Measurements from ENCODE around the gene RNF13.
A peak's percentile ranks its signal among the peaks of the same experiment; 100 is the strongest.

DNA sequence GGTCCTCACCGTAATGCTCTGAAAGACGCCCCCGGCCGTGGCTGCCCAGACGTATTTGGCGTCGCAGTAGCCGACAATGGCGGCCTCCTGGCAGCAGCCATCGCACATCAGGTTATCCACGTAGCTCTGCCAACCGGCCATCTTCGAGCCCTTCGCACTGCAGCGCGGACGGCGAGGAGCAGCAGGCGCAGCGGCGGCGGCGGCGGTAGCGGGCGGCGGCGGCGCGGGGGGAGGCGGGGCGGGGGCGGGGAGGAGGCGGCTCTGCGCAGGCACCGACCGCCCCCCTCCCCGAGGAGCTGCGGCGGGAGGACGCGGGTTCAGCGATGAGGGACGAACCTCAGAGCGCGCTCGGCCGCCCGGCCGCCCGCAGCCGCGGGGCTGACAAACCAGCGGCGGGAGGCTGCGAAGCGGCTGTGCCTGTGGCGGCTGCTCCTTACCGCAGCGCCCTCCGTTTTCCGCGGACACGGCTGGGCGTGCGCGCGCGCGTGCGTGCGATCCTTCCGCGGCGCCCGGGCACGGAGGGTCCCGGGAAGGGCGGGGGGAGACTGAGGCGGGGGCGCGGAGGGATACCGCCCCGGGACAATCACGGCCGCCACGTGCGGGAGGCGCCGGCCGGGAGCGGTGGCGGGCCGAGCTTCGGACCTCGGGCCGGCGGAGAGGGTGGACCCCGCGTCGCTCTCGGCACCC lies 157.8 kb downstream of the RNF13 start, which contains the start of gene PFN2:
- TF ChIP-seq, protein P1, sequence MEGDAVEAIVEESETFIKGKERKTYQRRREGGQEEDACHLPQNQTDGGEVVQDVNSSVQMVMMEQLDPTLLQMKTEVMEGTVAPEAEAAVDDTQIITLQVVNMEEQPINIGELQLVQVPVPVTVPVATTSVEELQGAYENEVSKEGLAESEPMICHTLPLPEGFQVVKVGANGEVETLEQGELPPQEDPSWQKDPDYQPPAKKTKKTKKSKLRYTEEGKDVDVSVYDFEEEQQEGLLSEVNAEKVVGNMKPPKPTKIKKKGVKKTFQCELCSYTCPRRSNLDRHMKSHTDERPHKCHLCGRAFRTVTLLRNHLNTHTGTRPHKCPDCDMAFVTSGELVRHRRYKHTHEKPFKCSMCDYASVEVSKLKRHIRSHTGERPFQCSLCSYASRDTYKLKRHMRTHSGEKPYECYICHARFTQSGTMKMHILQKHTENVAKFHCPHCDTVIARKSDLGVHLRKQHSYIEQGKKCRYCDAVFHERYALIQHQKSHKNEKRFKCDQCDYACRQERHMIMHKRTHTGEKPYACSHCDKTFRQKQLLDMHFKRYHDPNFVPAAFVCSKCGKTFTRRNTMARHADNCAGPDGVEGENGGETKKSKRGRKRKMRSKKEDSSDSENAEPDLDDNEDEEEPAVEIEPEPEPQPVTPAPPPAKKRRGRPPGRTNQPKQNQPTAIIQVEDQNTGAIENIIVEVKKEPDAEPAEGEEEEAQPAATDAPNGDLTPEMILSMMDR (IDR thresholded peaks at IDR 0.05; ENCODE audit: extremely low read depth in 1 of 2, insufficient read depth in 1 of 2, low read depth in 1 of 2, low read length in 2 of 2): no peak
- TF ChIP-seq POLR2AphosphoS5 (IDR thresholded peaks at IDR 0.05; ENCODE audit: insufficient read depth, low read depth, low read length): peak; percentile 64
- TF ChIP-seq, protein P2, sequence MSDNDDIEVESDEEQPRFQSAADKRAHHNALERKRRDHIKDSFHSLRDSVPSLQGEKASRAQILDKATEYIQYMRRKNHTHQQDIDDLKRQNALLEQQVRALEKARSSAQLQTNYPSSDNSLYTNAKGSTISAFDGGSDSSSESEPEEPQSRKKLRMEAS (IDR thresholded peaks at IDR 0.05; ENCODE audit: insufficient read depth, insufficient read length): no peak
- TF ChIP-seq FOS (IDR thresholded peaks at IDR 0.05; ENCODE audit: borderline replicate concordance, insufficient read depth, low read length): no peak
- TF ChIP-seq POLR2A (IDR thresholded peaks at IDR 0.05; ENCODE audit: low read depth, low read length): peak; percentile 30
- TF ChIP-seq EZH2 (IDR thresholded peaks at IDR 0.05; ENCODE audit: borderline replicate concordance, low read depth, low read length, severe bottlenecking): no peak
- TF ChIP-seq GATA2 (IDR thresholded peaks at IDR 0.05; ENCODE audit: insufficient read depth, insufficient read length, low read depth, low read length): no peak

Measured in endothelial cell of umbilical vein (primary cell).